Natural killer cell treated with Interleukin-12 subunit alpha and Interleukin-12 subunit beta and Interleukin-15 and Interleukin-18, amount 100 ng/mL, for 72 hours (primary cell): Measurements from ENCODE around the gene ZBTB44. TPM values are rescaled to one million over a fixed set of nuclear protein-coding genes. Genes with fewer than 3 reads are reported as not detected.

Source experiments
- ATAC-seq, 2 donors: fragments of 150-1000 bp; cut with Tn5 transposase in 1 of 2; sonication (Bioruptor Pico), chemical (Tn5 transposase) in 1 of 2; 2 replicates each; pipeline ENCODE4 v1.10.0; 2021
- DNase-seq: peaks from one replicate; pipeline ENCODE4 v3.0.0; 2022; ENCODE audit warnings: low spot score
- H3K27ac Mint-ChIP-seq, 2 donors: 1 replicate in 1 of 2; 2 replicates in 1 of 2; pipeline ENCODE4 v1.8.0; 2022; ENCODE audit warnings: mixed read lengths in 2 of 2, mild to moderate bottlenecking in 1 of 2, moderate library complexity in 1 of 2
- H3K27me3 Mint-ChIP-seq, 2 donors: 1 replicate in 1 of 2; 2 replicates in 1 of 2; pipeline ENCODE4 v1.8.0; 2022; ENCODE audit warnings: mixed read lengths in 2 of 2
- H3K36me3 Mint-ChIP-seq: one replicate; pipeline ENCODE4 v1.8.0; 2022; ENCODE audit warnings: mixed read lengths
- H3K4me1 Mint-ChIP-seq, 2 donors: 1 replicate in 1 of 2; 2 replicates in 1 of 2; pipeline ENCODE4 v1.8.0; 2022; ENCODE audit warnings: low read depth in 2 of 2, mixed read lengths in 2 of 2, mild to moderate bottlenecking in 1 of 2
- H3K4me3 Mint-ChIP-seq: one replicate; pipeline ENCODE4 v1.8.0; 2022; ENCODE audit warnings: mixed read lengths
- H3K9me3 Mint-ChIP-seq: 2 replicates; pipeline ENCODE4 v1.8.0; 2022; ENCODE audit warnings: mixed read lengths
- total RNA-seq, 2 donors: library from RNA; stranded (reverse); gene quantifications; one replicate each; pipeline ENCODE4 v1.2.3, GENCODE V29; 2022

Gene ZBTB44
- total RNA-seq, 2 donors from 2014 or later = 28.5 to 48.5 TPM

GRCh38 chr11:130227373-130227772, 87.3 kb downstream of the ZBTB44 start:
- Mint-ChIP-seq H3K9me3 (no peaks in the 10 kb centered on the region), H3K36me3 (peaks cover 4% of the 10 kb centered on the region), H3K4me3 (no peak overlapping the region), H3K27ac (no peak overlapping the region), H3K27me3 (no peaks in the 10 kb centered on the region), H3K4me1 (peaks cover 16 to 17% of the 10 kb centered on the region in 2 donors)
- ATAC-seq = no peak
- no peak for DNase-seq

- ATAC-seq = peak; percentile 40 to 76
- no peak for DNase-seq
- peak overlapping the region; percentile 25 for H3K4me3 Mint-ChIP-seq
Observed at GRCh38 chr11:130223291-130223971, 91.3 kb downstream of the ZBTB44 start.

GRCh38 chr11:130220311-130221035, 94.2 kb downstream of the ZBTB44 start:
- no peak for DNase-seq
- Mint-ChIP-seq H3K4me3 (no peak overlapping the region), H3K27me3 (no peaks in the 10 kb centered on the region), H3K4me1 (peaks cover 21 to 24% of the 10 kb centered on the region in 2 donors), H3K36me3 (no peaks in the 10 kb centered on the region), H3K27ac (no peak overlapping the region), H3K9me3 (no peaks in the 10 kb centered on the region)
- ATAC-seq = no peak

More at GRCh38 chr11:130223291-130223971, 91.3 kb downstream of the ZBTB44 start:
- Mint-ChIP-seq H3K27ac (peak overlapping the region in 1 of 2 donors; percentile 72), H3K4me1 (peaks cover 21 to 24% of the 10 kb centered on the region in 2 donors), H3K9me3 (no peaks in the 10 kb centered on the region), H3K27me3 (no peaks in the 10 kb centered on the region), H3K36me3 (no peaks in the 10 kb centered on the region)

GRCh38 chr11:130219148-130219547, 95.6 kb downstream of the ZBTB44 start:
- H3K4me1 Mint-ChIP-seq = peaks cover 21 to 24% of the 10 kb centered on the region in 2 donors
- no peaks in the 10 kb centered on the region for H3K36me3 Mint-ChIP-seq
- DNase-seq (no peak), ATAC-seq (no peak)
- H3K9me3 Mint-ChIP-seq = no peaks in the 10 kb centered on the region
- H3K27ac Mint-ChIP-seq = no peak overlapping the region
- H3K4me3 Mint-ChIP-seq = no peak overlapping the region
- H3K27me3 Mint-ChIP-seq = no peaks in the 10 kb centered on the region

GRCh38 chr11:130218501-130219070, 96.1 kb downstream of the ZBTB44 start:
- peaks cover 16 to 20% of the 10 kb centered on the region in 2 donors for H3K4me1 Mint-ChIP-seq

GRCh38 chr11:130217133-130218031, 97.3 kb downstream of the ZBTB44 start:
- DNase-seq (no peak), ATAC-seq (no peak)
- Mint-ChIP-seq H3K27ac (no peak overlapping the region), H3K9me3 (no peaks in the 10 kb centered on the region), H3K36me3 (no peaks in the 10 kb centered on the region), H3K27me3 (peaks cover 0 to 2% of the 10 kb centered on the region in 2 donors), H3K4me1 (peaks cover 4 to 9% of the 10 kb centered on the region in 2 donors), H3K4me3 (no peak overlapping the region)

More at GRCh38 chr11:130218501-130219070, 96.1 kb downstream of the ZBTB44 start:
- H3K27me3 Mint-ChIP-seq = peaks cover 0 to 2% of the 10 kb centered on the region in 2 donors
- H3K4me3 Mint-ChIP-seq = no peak overlapping the region
- no peaks in the 10 kb centered on the region for H3K9me3 Mint-ChIP-seq
- no peaks in the 10 kb centered on the region for H3K36me3 Mint-ChIP-seq
- ATAC-seq (no peak), DNase-seq (no peak)
- H3K27ac Mint-ChIP-seq = no peak overlapping the region

GRCh38 chr11:130216591-130217132, 98.1 kb downstream of the ZBTB44 start:
- Mint-ChIP-seq H3K27me3 (peaks cover 0 to 2% of the 10 kb centered on the region in 2 donors), H3K36me3 (no peaks in the 10 kb centered on the region), H3K4me3 (no peak overlapping the region), H3K9me3 (no peaks in the 10 kb centered on the region), H3K27ac (no peak overlapping the region), H3K4me1 (peaks cover 0 to 4% of the 10 kb centered on the region in 2 donors)
- ATAC-seq = no peak
- no peak for DNase-seq

- Mint-ChIP-seq H3K27ac (no peak overlapping the region), H3K4me1 (peaks cover 0 to 4% of the 10 kb centered on the region in 2 donors), H3K27me3 (peaks cover 0 to 2% of the 10 kb centered on the region in 2 donors), H3K4me3 (no peak overlapping the region), H3K9me3 (no peaks in the 10 kb centered on the region), H3K36me3 (no peaks in the 10 kb centered on the region)
- DNase-seq (no peak), ATAC-seq (no peak)
Observed at GRCh38 chr11:130216221-130216550, 98.5 kb downstream of the ZBTB44 start.

GRCh38 chr11:130215531-130216220, 99.0 kb downstream of the ZBTB44 start:
- no peak for DNase-seq
- H3K4me1 Mint-ChIP-seq = peaks cover 0 to 1% of the 10 kb centered on the region in 2 donors
- no peaks in the 10 kb centered on the region for H3K36me3 Mint-ChIP-seq
- H3K4me3 Mint-ChIP-seq = no peak overlapping the region
- no peak for ATAC-seq
- peaks cover 0 to 2% of the 10 kb centered on the region in 2 donors for H3K27me3 Mint-ChIP-seq
- H3K27ac Mint-ChIP-seq = no peak overlapping the region
- H3K9me3 Mint-ChIP-seq = no peaks in the 10 kb centered on the region

- H3K27me3 Mint-ChIP-seq = peaks cover 0 to 2% of the 10 kb centered on the region in 2 donors
- no peaks in the 10 kb centered on the region for H3K36me3 Mint-ChIP-seq
- H3K9me3 Mint-ChIP-seq = no peaks in the 10 kb centered on the region
- no peak overlapping the region for H3K4me3 Mint-ChIP-seq
- DNase-seq (no peak), ATAC-seq (no peak)
- no peak overlapping the region for H3K27ac Mint-ChIP-seq
- no peaks in the 10 kb centered on the region for H3K4me1 Mint-ChIP-seq
Observed at GRCh38 chr11:130214861-130215530, 99.7 kb downstream of the ZBTB44 start.

GRCh38 chr11:130213979-130214281, 100.8 kb downstream of the ZBTB44 start:
- H3K27ac Mint-ChIP-seq = no peak overlapping the region
- no peak overlapping the region for H3K4me3 Mint-ChIP-seq
- no peaks in the 10 kb centered on the region for H3K4me1 Mint-ChIP-seq
- DNase-seq (no peak), ATAC-seq (no peak)
- H3K27me3 Mint-ChIP-seq = peaks cover 0 to 2% of the 10 kb centered on the region in 2 donors
- no peaks in the 10 kb centered on the region for H3K36me3 Mint-ChIP-seq
- H3K9me3 Mint-ChIP-seq = no peaks in the 10 kb centered on the region

GRCh38 chr11:130213143-130213978, 101.4 kb downstream of the ZBTB44 start:
- peaks cover 0 to 2% of the 10 kb centered on the region in 2 donors for H3K27me3 Mint-ChIP-seq
- ATAC-seq (peak; percentile 84), DNase-seq (no peak)
- H3K27ac Mint-ChIP-seq = no peak overlapping the region
- H3K9me3 Mint-ChIP-seq = no peaks in the 10 kb centered on the region
- no peaks in the 10 kb centered on the region for H3K4me1 Mint-ChIP-seq
- no peak overlapping the region for H3K4me3 Mint-ChIP-seq
- no peaks in the 10 kb centered on the region for H3K36me3 Mint-ChIP-seq
